ENCODE results near the gene IFITM2.

Gene IFITM2

DNA sequence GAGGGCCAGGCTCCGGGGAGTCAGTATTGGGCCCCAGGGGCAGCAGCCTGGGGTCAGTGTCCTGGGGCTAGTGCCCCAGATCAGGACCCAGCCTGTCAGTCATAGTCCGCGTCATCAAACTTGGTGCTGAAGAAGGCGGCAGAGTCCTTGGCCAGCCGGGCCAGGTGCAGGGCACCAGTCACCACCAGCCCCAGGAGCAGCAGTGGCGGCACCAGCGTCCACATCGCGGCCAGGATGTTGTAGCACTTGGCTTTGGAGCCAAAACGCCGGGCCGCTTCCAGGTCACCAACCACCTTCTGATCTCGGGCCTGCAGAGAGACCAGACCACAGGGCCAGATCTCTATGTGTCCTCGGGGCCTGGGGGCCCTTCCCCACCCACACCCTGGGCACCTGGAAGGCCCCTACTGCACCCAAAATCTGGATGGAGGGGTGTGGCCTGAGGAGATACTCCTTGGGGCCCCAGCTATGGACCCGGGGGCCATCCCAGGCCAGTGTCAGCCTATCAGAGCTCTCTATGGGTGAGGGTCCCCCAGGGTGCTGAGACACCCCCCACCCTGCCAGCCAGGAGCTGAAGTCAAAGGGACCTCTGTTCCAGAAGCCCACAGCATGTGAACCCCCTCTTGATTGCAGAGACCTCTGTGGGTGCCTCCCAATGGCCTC lies 9.1 kb upstream of the IFITM2 start:
- Histone ChIP-seq H3K23ac (ENCODE audit: low read length) (no peak overlapping the region), H2AFZ (ENCODE audit: insufficient read depth, low read length, poor library complexity) (no peak overlapping the region), H3K79me1 (ENCODE audit: low read length) (no peaks in the 10 kb centered on the region), H3K9ac (ENCODE audit: low read length) (no peak overlapping the region), H3K4ac (ENCODE audit: low read depth, low read length) (no peak overlapping the region), H3K27me3 (ENCODE audit: insufficient read depth, low read length) (no peaks in the 10 kb centered on the region), H4K12ac (ENCODE audit: low read depth, low read length) (no peak overlapping the region), H3K14ac (ENCODE audit: low read length) (no peak overlapping the region), H4K91ac (ENCODE audit: low read depth, low read length) (no peak overlapping the region), H3K4me1 (ENCODE audit: control insufficient read depth in 1 of 2, insufficient read depth in 2 of 2, low read length in 2 of 2) (peaks cover 4% of the 10 kb centered on the region in 2 experiments), H2AK5ac (ENCODE audit: low read length) (no peak overlapping the region), H3K27ac (ENCODE audit: low read depth, low read length) (no peak overlapping the region), H4K8ac (ENCODE audit: low read depth, low read length) (no peak overlapping the region), H3K4me2 (ENCODE audit: low read length) (no peak overlapping the region), H3K9me3 (ENCODE audit: insufficient read depth, low read depth, low read length) (no peaks in the 10 kb centered on the region), H2BK120ac (ENCODE audit: insufficient read depth, low read length, poor library complexity) (no peak overlapping the region), H2BK12ac (ENCODE audit: low read length) (no peak overlapping the region), H3K79me2 (ENCODE audit: control insufficient read depth, insufficient read depth, low read length, poor library complexity) (no peaks in the 10 kb centered on the region), H3K18ac (ENCODE audit: low read length) (no peak overlapping the region), H3K4me3 (ENCODE audit: low read depth, low read length) (no peak overlapping the region), H3K36me3 (ENCODE audit: control insufficient read depth in 1 of 2, insufficient read depth in 2 of 2, low read length in 2 of 2) (peaks cover 12 to 17% of the 10 kb centered on the region in 2 experiments), H2BK5ac (ENCODE audit: low read depth, low read length, poor library complexity) (no peak overlapping the region)
- WGBS (ENCODE audit: extremely low coverage, insufficient coverage, insufficient read length), result no CpG with 5 or more reads among the region's 15 CpGs
- no peak for DNase-seq

- no peak within 1 kb of the TSS for H3K14ac ChIP-seq (ENCODE audit: low read length)
- H3K4me2 ChIP-seq (ENCODE audit: low read length), result no peak within 1 kb of the TSS
Measured at GRCh38 chr11:299081-299891, 8.3 kb upstream of the IFITM2 start, which contains the start of gene IFITM5. Gene IFITM5 (minus strand): TSS chr11:299526. CDS start chr11:299490, 36 bp downstream.

DNA sequence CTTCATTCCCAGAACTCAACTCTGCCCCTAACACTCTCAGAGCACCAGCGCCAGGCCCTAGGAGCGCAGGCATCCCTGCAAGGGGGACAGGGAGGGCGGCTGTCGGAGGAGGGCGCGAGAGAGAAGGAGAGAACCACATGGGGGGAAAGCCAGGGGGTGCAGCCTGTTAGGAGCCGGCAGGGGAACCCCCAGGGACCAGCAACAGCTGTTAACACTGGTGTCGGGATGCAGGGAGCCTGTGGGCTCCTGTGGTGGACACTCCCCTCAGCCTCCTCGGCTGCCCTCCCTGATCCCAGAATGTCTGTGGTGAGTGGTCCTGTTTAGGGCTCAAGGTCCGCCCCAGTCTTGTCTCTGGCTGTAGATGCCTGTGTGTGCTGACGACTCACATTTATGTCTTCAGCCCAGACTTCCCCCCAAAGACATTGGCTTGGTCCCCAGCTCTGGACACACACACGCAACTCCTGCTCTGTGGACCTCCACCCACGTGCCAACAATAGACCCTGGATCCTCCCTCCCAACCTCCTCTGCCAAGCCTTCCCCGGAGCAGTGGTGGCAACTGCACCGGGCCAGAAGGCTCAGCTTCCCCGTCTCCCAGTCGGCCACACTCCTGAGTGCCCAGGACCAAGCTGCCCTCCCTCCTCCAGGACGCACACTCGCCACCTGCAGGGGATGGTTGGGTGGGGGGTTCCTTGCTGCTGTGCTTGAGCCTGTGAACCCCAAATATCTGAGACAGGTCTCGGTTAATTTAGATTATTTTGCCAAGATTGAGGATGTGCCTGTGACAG lies 7.5 kb upstream of the IFITM2 start:
- no peak overlapping the region for H2BK5ac ChIP-seq (ENCODE audit: low read depth, low read length, poor library complexity)
- H3K4me1 ChIP-seq (ENCODE audit: control insufficient read depth in 1 of 2, insufficient read depth in 2 of 2, low read length in 2 of 2), result peaks cover 4% of the 10 kb centered on the region in 2 experiments
- H3K14ac ChIP-seq (ENCODE audit: low read length), result no peak overlapping the region
- H3K9me3 ChIP-seq (ENCODE audit: insufficient read depth, low read depth, low read length), result no peaks in the 10 kb centered on the region
- no peak overlapping the region for H2BK12ac ChIP-seq (ENCODE audit: low read length)
- H3K79me1 ChIP-seq (ENCODE audit: low read length), result no peaks in the 10 kb centered on the region
- no peak overlapping the region for H3K27ac ChIP-seq (ENCODE audit: low read depth, low read length)
- no peak overlapping the region for H3K4ac ChIP-seq (ENCODE audit: low read depth, low read length)
- no peak overlapping the region for H2AK5ac ChIP-seq (ENCODE audit: low read length)
- H3K9ac ChIP-seq (ENCODE audit: low read length), result no peak overlapping the region
- H4K12ac ChIP-seq (ENCODE audit: low read depth, low read length), result no peak overlapping the region
- WGBS (ENCODE audit: extremely low coverage, insufficient coverage, insufficient read length), result no CpG with 5 or more reads among the region's 20 CpGs
- no peak overlapping the region for H4K91ac ChIP-seq (ENCODE audit: low read depth, low read length)
- no peak overlapping the region for H2BK120ac ChIP-seq (ENCODE audit: insufficient read depth, low read length, poor library complexity)
- no peak overlapping the region for H2AFZ ChIP-seq (ENCODE audit: insufficient read depth, low read length, poor library complexity)
- no peaks in the 10 kb centered on the region for H3K27me3 ChIP-seq (ENCODE audit: insufficient read depth, low read length)
- no peak for DNase-seq
- H3K4me2 ChIP-seq (ENCODE audit: low read length), result no peak overlapping the region
- peaks cover 0 to 6% of the 10 kb centered on the region in 2 experiments for H3K36me3 ChIP-seq (ENCODE audit: control insufficient read depth in 1 of 2, insufficient read depth in 2 of 2, low read length in 2 of 2)
- H4K8ac ChIP-seq (ENCODE audit: low read depth, low read length), result no peak overlapping the region
- no peak overlapping the region for H3K4me3 ChIP-seq (ENCODE audit: low read depth, low read length)
- H3K18ac ChIP-seq (ENCODE audit: low read length), result no peak overlapping the region
- H3K23ac ChIP-seq (ENCODE audit: low read length), result no peak overlapping the region
- no peaks in the 10 kb centered on the region for H3K79me2 ChIP-seq (ENCODE audit: control insufficient read depth, insufficient read depth, low read length, poor library complexity)

More at GRCh38 chr11:299081-299891, 8.3 kb upstream of the IFITM2 start, which contains the start of gene IFITM5:
- H2BK5ac ChIP-seq (ENCODE audit: low read depth, low read length, poor library complexity), result no peak within 1 kb of the TSS
- H2AFZ ChIP-seq (ENCODE audit: insufficient read depth, low read length, poor library complexity), result no peak within 1 kb of the TSS
- no peak within 1 kb of the TSS for H4K8ac ChIP-seq (ENCODE audit: low read depth, low read length)
- no peaks in the 10 kb centered on the region for H3K79me2 ChIP-seq (ENCODE audit: control insufficient read depth, insufficient read depth, low read length, poor library complexity)
- no peak within 1 kb of the TSS for H4K91ac ChIP-seq (ENCODE audit: low read depth, low read length)
- no peak within 1 kb of the TSS for H3K9ac ChIP-seq (ENCODE audit: low read length)
- no peak for DNase-seq
- no peak within 1 kb of the TSS for H3K18ac ChIP-seq (ENCODE audit: low read length)
- H4K12ac ChIP-seq (ENCODE audit: low read depth, low read length), result no peak within 1 kb of the TSS
- H3K79me1 ChIP-seq (ENCODE audit: low read length), result no peaks in the 10 kb centered on the region
- no peak within 1 kb of the TSS for H3K4ac ChIP-seq (ENCODE audit: low read depth, low read length)
- H3K36me3 ChIP-seq (ENCODE audit: control insufficient read depth in 1 of 2, insufficient read depth in 2 of 2, low read length in 2 of 2), result peaks cover 5 to 13% of the 10 kb centered on the region in 2 experiments
- no peak within 1 kb of the TSS for H2BK120ac ChIP-seq (ENCODE audit: insufficient read depth, low read length, poor library complexity)
- H2AK5ac ChIP-seq (ENCODE audit: low read length), result no peak within 1 kb of the TSS
- peaks cover 4% of the 10 kb centered on the region in 2 experiments for H3K4me1 ChIP-seq (ENCODE audit: control insufficient read depth in 1 of 2, insufficient read depth in 2 of 2, low read length in 2 of 2)
- no peaks in the 10 kb centered on the region for H3K27me3 ChIP-seq (ENCODE audit: insufficient read depth, low read length)
- H3K9me3 ChIP-seq (ENCODE audit: insufficient read depth, low read depth, low read length), result no peaks in the 10 kb centered on the region
- no peak within 1 kb of the TSS for H3K27ac ChIP-seq (ENCODE audit: low read depth, low read length)
- H3K4me3 ChIP-seq (ENCODE audit: low read depth, low read length), result no peak within 1 kb of the TSS
- H3K23ac ChIP-seq (ENCODE audit: low read length), result no peak within 1 kb of the TSS
- no peak within 1 kb of the TSS for H2BK12ac ChIP-seq (ENCODE audit: low read length)
- no CpG with 5 or more reads among the region's 40 CpGs for WGBS (ENCODE audit: extremely low coverage, insufficient coverage, insufficient read length)

DNA sequence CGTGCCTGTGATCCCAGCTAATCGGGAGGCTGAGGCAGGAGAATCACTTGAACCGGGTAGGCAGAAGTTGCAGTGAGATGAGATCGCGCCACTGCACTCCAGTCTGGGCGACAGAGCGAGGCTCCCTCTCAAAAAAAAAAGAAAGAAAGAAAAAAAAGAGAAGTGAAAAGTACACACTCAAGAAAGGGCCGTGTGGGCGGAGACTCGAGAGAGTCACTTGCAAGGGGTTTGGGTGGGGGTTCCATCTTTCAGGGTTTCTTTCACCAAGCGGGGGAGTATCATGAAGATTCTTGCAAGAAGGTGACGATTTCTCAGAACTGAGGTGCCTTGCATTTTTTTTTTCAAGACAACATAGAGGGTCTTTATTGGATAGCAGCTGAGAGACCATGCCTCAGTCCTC lies 4.3 kb upstream of the IFITM2 start:
- H2AK5ac ChIP-seq (ENCODE audit: low read length), result no peak overlapping the region
- H3K79me1 ChIP-seq (ENCODE audit: low read length), result peaks cover 7% of the 10 kb centered on the region
- no peaks in the 10 kb centered on the region for H3K27me3 ChIP-seq (ENCODE audit: insufficient read depth, low read length)
- no peak overlapping the region for H3K4me3 ChIP-seq (ENCODE audit: low read depth, low read length)
- no peak overlapping the region for H3K4me2 ChIP-seq (ENCODE audit: low read length)
- no peaks in the 10 kb centered on the region for H3K36me3 ChIP-seq (ENCODE audit: control insufficient read depth in 1 of 2, insufficient read depth in 2 of 2, low read length in 2 of 2)
- no peak overlapping the region for H3K18ac ChIP-seq (ENCODE audit: low read length)
- H2BK5ac ChIP-seq (ENCODE audit: low read depth, low read length, poor library complexity), result no peak overlapping the region
- H3K27ac ChIP-seq (ENCODE audit: low read depth, low read length), result no peak overlapping the region
- no peak overlapping the region for H3K23ac ChIP-seq (ENCODE audit: low read length)
- H3K14ac ChIP-seq (ENCODE audit: low read length), result no peak overlapping the region
- no peaks in the 10 kb centered on the region for H3K79me2 ChIP-seq (ENCODE audit: control insufficient read depth, insufficient read depth, low read length, poor library complexity)
- WGBS (ENCODE audit: extremely low coverage, insufficient coverage, insufficient read length), result no CpG with 5 or more reads among the region's 12 CpGs
- no peak for DNase-seq
- no peak overlapping the region for H2BK12ac ChIP-seq (ENCODE audit: low read length)
- H3K4ac ChIP-seq (ENCODE audit: low read depth, low read length), result no peak overlapping the region
- H4K91ac ChIP-seq (ENCODE audit: low read depth, low read length), result no peak overlapping the region
- no peak overlapping the region for H4K12ac ChIP-seq (ENCODE audit: low read depth, low read length)
- no peak overlapping the region for H4K8ac ChIP-seq (ENCODE audit: low read depth, low read length)
- no peaks in the 10 kb centered on the region for H3K9me3 ChIP-seq (ENCODE audit: insufficient read depth, low read depth, low read length)
- H3K4me1 ChIP-seq (ENCODE audit: control insufficient read depth in 1 of 2, insufficient read depth in 2 of 2, low read length in 2 of 2), result peaks cover 9 to 17% of the 10 kb centered on the region in 2 experiments
- no peak overlapping the region for H2BK120ac ChIP-seq (ENCODE audit: insufficient read depth, low read length, poor library complexity)
- no peak overlapping the region for H2AFZ ChIP-seq (ENCODE audit: insufficient read depth, low read length, poor library complexity)
- no peak overlapping the region for H3K9ac ChIP-seq (ENCODE audit: low read length)

Measured in trophoblast cell (in vitro differentiated cells and primary cell).